HFFc6 (cell line): Measurements from ENCODE around the gene DEFB129. TPM values are rescaled to one million over a fixed set of nuclear protein-coding genes. Genes with fewer than 3 reads are reported as not detected.

Experiments used
- DNase-seq: peaks from one replicate; pipeline ENCODE4 v3.0.0-alpha.2; 2018
- H3K27ac Mint-ChIP-seq: 2 replicates; pipeline ENCODE4 v1.8.0; 2020; ENCODE audit warnings: mild to moderate bottlenecking, mixed read lengths
- H3K27me3 Mint-ChIP-seq: 2 replicates; pipeline ENCODE4 v1.8.0; 2021; ENCODE audit warnings: mild to moderate bottlenecking, moderate library complexity, mixed read lengths; ENCODE audit not compliant: insufficient read depth
- H3K36me3 Mint-ChIP-seq: 2 replicates; pipeline ENCODE4 v1.8.0; 2021; ENCODE audit warnings: low read depth, mixed read lengths
- H3K4me1 Mint-ChIP-seq: 2 replicates; pipeline ENCODE4 v1.8.0; 2020; ENCODE audit warnings: low read depth, mixed read lengths
- H3K4me3 Mint-ChIP-seq: 2 replicates; pipeline ENCODE4 v1.8.0; 2020; ENCODE audit warnings: mild to moderate bottlenecking, moderate library complexity, mixed read lengths
- H3K9me3 Mint-ChIP-seq: 2 replicates; pipeline ENCODE4 v1.8.0; 2020; ENCODE audit warnings: mild to moderate bottlenecking, mixed read lengths
- CTCF ChIP-seq: fragments of 200-600 bp; sonication (generic); IDR thresholded peaks from 2 replicates; pipeline ENCODE4 v1.5.0; 2021; ENCODE audit warnings: antibody characterized with exemption, mild to moderate bottlenecking
- total RNA-seq, 6 experiments: library from RNA; stranded (reverse); fragmentation: NEBNext Ultra II Directional; extraction: Animal tissue kit (Norgen Biotek cat#: 25700); gene quantifications; 2 replicates in 1 of 6; 3 replicates in 5 of 6; pipeline ENCODE4 v1.2.3, GENCODE V29; 2021

DEFB129 gene
- total RNA-seq, 6 experiments from 2014 or later = not detected

GRCh38 chr20:278607-279571, 51.8 kb downstream of the DEFB129 start:
- no peak overlapping the region for H3K4me3 Mint-ChIP-seq
- H3K4me1 Mint-ChIP-seq = no peaks in the 10 kb centered on the region
- H3K27me3 Mint-ChIP-seq = peaks cover 12% of the 10 kb centered on the region; the same call in 1 of the 2 replicates
- DNase-seq = no peak
- H3K36me3 Mint-ChIP-seq = peaks cover 12% of the 10 kb centered on the region
- H3K27ac Mint-ChIP-seq = no peak overlapping the region
- peaks cover 4% of the 10 kb centered on the region; the same call in 1 of the 2 replicates for H3K9me3 Mint-ChIP-seq
- no peak for TF ChIP-seq CTCF

Other genes starting within 250 kb of the DEFB129 start
- gene DEFB125, start 139.6 kb upstream of the DEFB129 start, total RNA-seq = not detected
- gene DEFB126, start 84.7 kb upstream of the DEFB129 start, total RNA-seq = not detected
- not detected for gene DEFB127, start 69.8 kb upstream of the DEFB129 start, total RNA-seq
- not detected for gene DEFB128, start 37.5 kb upstream of the DEFB129 start, total RNA-seq
- gene DEFB132, start 30.5 kb downstream of the DEFB129 start, total RNA-seq = not detected
- 1 to 10 TPM; 2.9 to 3.5 (median 3.2) TPM for gene C20orf96, start 63.5 kb downstream of the DEFB129 start, total RNA-seq
- gene ZCCHC3, start 70.3 kb downstream of the DEFB129 start, total RNA-seq = 10 to 100 TPM; 10.9 to 11.7 (median 11.4) TPM
- gene SOX12, start 98.3 kb downstream of the DEFB129 start, total RNA-seq = 10 to 100 TPM; 24.5 to 26.3 (median 25.0) TPM
- gene NRSN2, start 119.9 kb downstream of the DEFB129 start, total RNA-seq = 10 to 100 TPM; 61.1 to 76.6 (median 65.4) TPM
- gene TRIB3, start 153.5 kb downstream of the DEFB129 start, total RNA-seq = 10 to 100 TPM in 3 of 6 experiments, 1 to 10 TPM in 3; 8.4 to 11.8 (median 10.1) TPM
- 10 to 100 TPM; 76.4 to 84.1 (median 77.2) TPM for gene RBCK1, start 181.0 kb downstream of the DEFB129 start, total RNA-seq
- gene TBC1D20, start 235.3 kb downstream of the DEFB129 start, total RNA-seq = 10 to 100 TPM; 36.7 to 47.0 (median 42.1) TPM